Gastroesophageal sphincter (tissue), 4 donors: ENCODE results near the gene NFASC. TPM values are rescaled to one million over a fixed set of nuclear protein-coding genes. Genes with fewer than 3 reads are reported as not detected.

Experiments used
- ATAC-seq: fragments of 150-250 bp; one replicate; pipeline ENCODE4 v1.9.1; 2016; ENCODE audit warnings: mild to moderate bottlenecking, moderate library complexity
- H3K27ac ChIP-seq, 4 donors: fragments of 200-600 bp; sonication (generic) in 3 of 4; 1 replicate in 3 of 4; 2 replicates in 1 of 4; pipeline ENCODE4 v1.5.1; 2016 to 2019
- H3K27me3 ChIP-seq: fragments of 200-600 bp; sonication (generic); one replicate; pipeline ENCODE4 v1.5.1; 2019
- H3K36me3 ChIP-seq, 2 donors: fragments of 200-600 bp; sonication (generic); one replicate each; pipeline ENCODE4 v1.5.1; 2019; ENCODE audit warnings: control low read depth in 1 of 2
- H3K4me1 ChIP-seq, 3 donors: fragments of 200-600 bp; sonication (generic); 1 replicate in 2 of 3; 2 replicates in 1 of 3; pipeline ENCODE4 v1.5.1; 2016 to 2019; ENCODE audit warnings: control low read depth in 2 of 3
- H3K4me3 ChIP-seq, 2 donors: fragments of 200-600 bp; sonication (generic); one replicate each; pipeline ENCODE4 v1.5.1; 2019; ENCODE audit warnings: mild to moderate bottlenecking in 1 of 2, moderate library complexity in 1 of 2
- H3K9me3 ChIP-seq, 3 donors: fragments of 200-600 bp; sonication (generic); one replicate each; pipeline ENCODE4 v1.5.1; 2017 to 2019; ENCODE audit warnings: control low read depth in 2 of 3
- CTCF ChIP-seq, 4 experiments: fragments of 200-600 bp in 2 of 4; fragments of 450-650 bp in 2 of 4; sonication (generic) in 1 of 4; IDR thresholded peaks; one replicate each; pipeline ENCODE4 v1.5.1; 2017 to 2019; ENCODE audit warnings: antibody characterized with exemption in 4 of 4, mild to moderate bottlenecking in 2 of 4, moderate library complexity in 2 of 4
- EP300 ChIP-seq: sonication (generic); formaldehyde crosslinking; IDR thresholded peaks from one replicate; pipeline ENCODE4 v1.6.1; 2017; ENCODE audit warnings: antibody characterized with exemption, mild to moderate bottlenecking
- POLR2A ChIP-seq, 2 donors: fragments of 450-650 bp; IDR thresholded peaks; one replicate each; pipeline ENCODE4 v1.6.1; 2017; ENCODE audit warnings: antibody characterized with exemption in 2 of 2, mild to moderate bottlenecking in 2 of 2, moderate library complexity in 1 of 2
- POLR2AphosphoS5 ChIP-seq: sonication (generic); formaldehyde crosslinking; IDR thresholded peaks from one replicate; pipeline ENCODE4 v1.6.1; 2017; ENCODE audit warnings: antibody characterized with exemption
- WGBS, 2 donors: methylation state at CpG; one replicate each; pipeline ENCODE4 v1.1.5; 2018; ENCODE audit warnings: low coverage in 1 of 2; 5-methylcytosine and 5-hydroxymethylcytosine counted together
- total RNA-seq, 4 donors: library from RNA; depleted of rRNA; stranded (reverse); fragments of >200 nt; gene quantifications; one replicate each; pipeline ENCODE4 v1.1.0, GENCODE V29; 2016

The NFASC gene
- total RNA-seq, 4 donors from 2014 or later: 39.0 to 121 (median 54.5) TPM

- no peak for TF ChIP-seq EP300
- no peak for TF ChIP-seq POLR2AphosphoS5
- TF ChIP-seq CTCF (IDR thresholded peaks at IDR 0.05): no peak
- no peak for TF ChIP-seq POLR2A (IDR thresholded peaks at IDR 0.05)
- 50 to 56% methylated on average over 3 of the region's 6 CpGs for WGBS, 2 donors
- no peak for ATAC-seq
- no peaks in the 10 kb centered on the region for H3K27me3 ChIP-seq
- H3K27ac ChIP-seq: no peak overlapping the region
- no peak overlapping the region for H3K4me3 ChIP-seq
- H3K4me1 ChIP-seq: no peaks in the 10 kb centered on the region
- H3K9me3 ChIP-seq: no peaks in the 10 kb centered on the region
- peaks cover 0 to 100% of the 10 kb centered on the region in 2 donors for H3K36me3 ChIP-seq
Measured at GRCh38 chr1:204973449-204973848, 102.8 kb downstream of the NFASC start.

GRCh38 chr1:204974327-204974726 is 103.7 kb downstream of the NFASC start:
- Histone ChIP-seq H3K4me1 (no peaks in the 10 kb centered on the region), H3K27me3 (no peaks in the 10 kb centered on the region), H3K9me3 (no peaks in the 10 kb centered on the region), H3K4me3 (no peak overlapping the region), H3K27ac (no peak overlapping the region), H3K36me3 (peaks cover 0 to 100% of the 10 kb centered on the region in 2 donors)
- no CpG with 5 or more reads among the region's 2 CpGs for WGBS, 2 donors
- no peak for ATAC-seq
- no peak for TF ChIP-seq POLR2AphosphoS5
- TF ChIP-seq POLR2A (IDR thresholded peaks at IDR 0.05): no peak
- no peak for TF ChIP-seq CTCF (IDR thresholded peaks at IDR 0.05)
- TF ChIP-seq EP300: no peak

GRCh38 chr1:204975021-204975420 is 104.4 kb downstream of the NFASC start:
- no CpG with 5 or more reads among the region's 12 CpGs for WGBS, 2 donors
- H3K36me3 ChIP-seq: peaks cover 0 to 100% of the 10 kb centered on the region in 2 donors
- H3K9me3 ChIP-seq: no peaks in the 10 kb centered on the region
- TF ChIP-seq POLR2A (IDR thresholded peaks at IDR 0.05): no peak
- no peak for TF ChIP-seq EP300
- no peak for TF ChIP-seq CTCF (IDR thresholded peaks at IDR 0.05)
- TF ChIP-seq POLR2AphosphoS5: no peak
- no peak overlapping the region for H3K27ac ChIP-seq
- no peak for ATAC-seq
- no peaks in the 10 kb centered on the region for H3K27me3 ChIP-seq
- H3K4me3 ChIP-seq: no peak overlapping the region
- H3K4me1 ChIP-seq: no peaks in the 10 kb centered on the region

DNA sequence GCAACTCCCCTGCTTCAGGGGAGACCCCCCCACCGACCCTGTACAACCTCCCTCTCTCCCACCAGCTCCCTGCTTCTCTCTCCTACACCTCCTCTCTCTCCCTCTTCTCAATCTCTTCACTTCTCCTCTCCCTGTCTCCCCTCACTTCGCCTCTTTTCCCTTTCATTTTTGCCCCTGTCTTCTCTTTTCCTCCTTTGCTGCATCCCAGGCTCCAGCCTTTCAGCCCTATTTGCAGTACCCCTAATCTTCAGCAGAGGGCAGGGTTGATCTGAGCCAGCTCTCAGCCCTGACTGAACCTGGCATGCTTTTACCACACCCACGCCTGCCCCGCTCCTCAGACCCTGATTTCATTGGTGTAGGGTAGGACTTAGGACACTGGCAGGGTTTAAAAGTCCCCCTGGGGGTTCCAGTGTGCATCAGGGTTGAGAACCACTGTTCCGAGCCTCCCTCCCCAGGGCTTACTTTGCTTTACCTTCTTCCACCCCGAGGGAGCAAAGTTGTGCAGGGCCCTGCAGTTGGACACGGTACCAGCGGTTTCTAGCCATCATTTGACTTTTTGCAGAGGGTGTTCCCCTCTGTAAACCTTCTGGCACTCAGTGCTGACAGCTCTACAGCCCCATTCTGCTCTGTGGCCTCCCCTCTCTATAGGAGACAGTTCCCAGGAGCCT is 105.0 kb downstream of the NFASC start:
- no peaks in the 10 kb centered on the region for H3K27me3 ChIP-seq
- H3K4me3 ChIP-seq: no peak overlapping the region
- 47 to 64% methylated on average over 2 to 8 of the region's 8 CpGs for WGBS, 2 donors
- no peaks in the 10 kb centered on the region for H3K9me3 ChIP-seq
- peak; percentile 60 for ATAC-seq
- no peaks in the 10 kb centered on the region for H3K4me1 ChIP-seq
- H3K36me3 ChIP-seq: peaks cover 0 to 100% of the 10 kb centered on the region in 2 donors
- no peak overlapping the region for H3K27ac ChIP-seq
- no peak for TF ChIP-seq POLR2AphosphoS5
- no peak for TF ChIP-seq POLR2A (IDR thresholded peaks at IDR 0.05)
- TF ChIP-seq CTCF (IDR thresholded peaks at IDR 0.05): peak in 3 of 4 experiments; percentile 66 to 75 (median 73)
- TF ChIP-seq EP300: no peak

- 90 to 100% methylated on average over 1 to 6 of the region's 13 CpGs for WGBS, 2 donors
- no peaks in the 10 kb centered on the region for H3K4me1 ChIP-seq
- ATAC-seq: no peak
- TF ChIP-seq CTCF (IDR thresholded peaks at IDR 0.05) (no peak), EP300 (no peak), POLR2A (IDR thresholded peaks at IDR 0.05) (no peak), POLR2AphosphoS5 (no peak)
- no peaks in the 10 kb centered on the region for H3K27me3 ChIP-seq
- no peak overlapping the region for H3K27ac ChIP-seq
- peaks cover 0 to 100% of the 10 kb centered on the region in 2 donors for H3K36me3 ChIP-seq
- H3K9me3 ChIP-seq: no peaks in the 10 kb centered on the region
- H3K4me3 ChIP-seq: no peak overlapping the region
Measured at GRCh38 chr1:204976646-204977045, 106.0 kb downstream of the NFASC start.
